Measurements from ENCODE around the gene HLA-C.
"Not testable (repeated sequence)": the region's sequence is repeated elsewhere in the genome, so short reads cannot be mapped to it uniquely, and the experiment has no call there.

Gene HLA-C

GRCh38 chr6:31270788-31271640, 878 bp downstream of the HLA-C start:
- DNase-seq (ENCODE audit: low read depth in 2 of 2), result peak in 1 of 2 donors; percentile 54

GRCh38 chr6:31268836-31269235, 3.1 kb downstream of the HLA-C start:
- DNase-seq (ENCODE audit: low read depth in 2 of 2), result no peak

- DNase-seq (ENCODE audit: low read depth in 2 of 2), result no peak
These were observed 3.5 kb downstream of the HLA-C start for GRCh38 chr6:31268369-31268765.

GRCh38 chr6:31267651-31268368, 4.1 kb downstream of the HLA-C start:
- DNase-seq (ENCODE audit: low read depth in 2 of 2), result no peak

- DNase-seq (ENCODE audit: low read depth in 2 of 2), result no peak
These were observed 5.1 kb downstream of the HLA-C start for GRCh38 chr6:31266567-31267360.

- no peak for DNase-seq (ENCODE audit: low read depth in 2 of 2)
These were observed 6.0 kb downstream of the HLA-C start for GRCh38 chr6:31265926-31266325.

- not testable (repeated sequence) for DNase-seq (ENCODE audit: low read depth in 2 of 2)
These were observed 8.5 kb downstream of the HLA-C start for GRCh38 chr6:31263346-31263933.

GRCh38 chr6:31259995-31260394, 11.9 kb downstream of the HLA-C start:
- DNase-seq (ENCODE audit: low read depth in 2 of 2), result not testable (repeated sequence)

GRCh38 chr6:31252625-31253024, 19.3 kb downstream of the HLA-C start:
- no peak for DNase-seq (ENCODE audit: low read depth in 2 of 2)

GRCh38 chr6:31251261-31251660, 20.6 kb downstream of the HLA-C start:
- no peak for DNase-seq (ENCODE audit: low read depth in 2 of 2)

GRCh38 chr6:31249184-31249583, 22.7 kb downstream of the HLA-C start:
- no peak for DNase-seq (ENCODE audit: low read depth in 2 of 2)

GRCh38 chr6:31247813-31248212, 24.1 kb downstream of the HLA-C start:
- DNase-seq (ENCODE audit: low read depth in 2 of 2), result no peak

GRCh38 chr6:31246051-31246521, 25.8 kb downstream of the HLA-C start:
- DNase-seq (ENCODE audit: low read depth in 2 of 2), result no peak

GRCh38 chr6:31243508-31243907, 28.4 kb downstream of the HLA-C start:
- no peak for DNase-seq (ENCODE audit: low read depth in 2 of 2)

- DNase-seq (ENCODE audit: low read depth in 2 of 2), result no peak
These were observed 32.0 kb downstream of the HLA-C start for GRCh38 chr6:31239854-31240253.

GRCh38 chr6:31234101-31234500, 37.8 kb downstream of the HLA-C start:
- not testable (repeated sequence) for DNase-seq (ENCODE audit: low read depth in 2 of 2)

GRCh38 chr6:31228476-31228875, 43.4 kb downstream of the HLA-C start:
- DNase-seq (ENCODE audit: low read depth in 2 of 2), result no peak

- no peak for DNase-seq (ENCODE audit: low read depth in 2 of 2)
These were observed 44.7 kb downstream of the HLA-C start for GRCh38 chr6:31227143-31227542.

GRCh38 chr6:31225735-31226134, 46.2 kb downstream of the HLA-C start:
- DNase-seq (ENCODE audit: low read depth in 2 of 2), result no peak

- DNase-seq (ENCODE audit: low read depth in 2 of 2), result no peak
These were observed 49.4 kb downstream of the HLA-C start for GRCh38 chr6:31222496-31222895.
